Measurements from ENCODE around the gene TMTC2. TPM values are rescaled to one million over a fixed set of nuclear protein-coding genes. Genes with fewer than 3 reads are reported as not detected.

Gene TMTC2
- total RNA-seq, 2 experiments from 2014 or later, result 2.5 to 3.1 TPM

DNA sequence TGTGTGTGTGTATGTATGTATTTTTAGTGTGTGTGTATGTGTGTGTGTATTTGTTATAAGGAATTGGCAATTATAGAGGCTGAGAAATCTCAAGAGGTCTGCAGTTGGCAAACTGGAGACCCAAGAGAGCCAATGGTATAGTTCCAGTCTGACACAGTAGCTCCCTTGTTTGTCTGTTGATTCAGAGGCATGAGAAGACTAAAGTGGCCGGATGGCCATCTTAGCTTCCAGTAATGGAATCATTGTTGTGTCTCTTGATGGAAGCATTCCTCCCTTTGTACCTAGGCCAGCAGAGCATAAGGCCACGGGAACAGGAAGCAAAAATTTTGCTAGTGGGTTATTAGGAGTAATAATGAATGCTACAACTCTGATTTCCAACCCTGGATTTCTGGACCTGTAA, 460.6 kb downstream of the TMTC2 start:
- intact Hi-C loops (cut with micrococcal nuclease), result no loop called here
- Mint-ChIP-seq H3K36me3 (ENCODE audit: low read depth) (no peaks in the 10 kb centered on the region), H3K27ac (no peak overlapping the region), H3K4me1 (ENCODE audit: low read depth) (no peaks in the 10 kb centered on the region), H3K4me3 (no peak overlapping the region), H3K27me3 (no peaks in the 10 kb centered on the region), H3K9me3 (no peaks in the 10 kb centered on the region)
- CTCF ChIA-PET, result no interaction called here
- DNase-seq (no peak), ATAC-seq (no peak)
- POLR2A ChIA-PET, result interaction anchor here (0.6 kb wide), 1 partner anchor 1441 kb away, joined by 4 read pairs; no protein-coding TSS in a partner anchor
- TF ChIP-seq, protein P1, sequence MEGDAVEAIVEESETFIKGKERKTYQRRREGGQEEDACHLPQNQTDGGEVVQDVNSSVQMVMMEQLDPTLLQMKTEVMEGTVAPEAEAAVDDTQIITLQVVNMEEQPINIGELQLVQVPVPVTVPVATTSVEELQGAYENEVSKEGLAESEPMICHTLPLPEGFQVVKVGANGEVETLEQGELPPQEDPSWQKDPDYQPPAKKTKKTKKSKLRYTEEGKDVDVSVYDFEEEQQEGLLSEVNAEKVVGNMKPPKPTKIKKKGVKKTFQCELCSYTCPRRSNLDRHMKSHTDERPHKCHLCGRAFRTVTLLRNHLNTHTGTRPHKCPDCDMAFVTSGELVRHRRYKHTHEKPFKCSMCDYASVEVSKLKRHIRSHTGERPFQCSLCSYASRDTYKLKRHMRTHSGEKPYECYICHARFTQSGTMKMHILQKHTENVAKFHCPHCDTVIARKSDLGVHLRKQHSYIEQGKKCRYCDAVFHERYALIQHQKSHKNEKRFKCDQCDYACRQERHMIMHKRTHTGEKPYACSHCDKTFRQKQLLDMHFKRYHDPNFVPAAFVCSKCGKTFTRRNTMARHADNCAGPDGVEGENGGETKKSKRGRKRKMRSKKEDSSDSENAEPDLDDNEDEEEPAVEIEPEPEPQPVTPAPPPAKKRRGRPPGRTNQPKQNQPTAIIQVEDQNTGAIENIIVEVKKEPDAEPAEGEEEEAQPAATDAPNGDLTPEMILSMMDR (IDR thresholded peaks at IDR 0.05), result no peak

DNA sequence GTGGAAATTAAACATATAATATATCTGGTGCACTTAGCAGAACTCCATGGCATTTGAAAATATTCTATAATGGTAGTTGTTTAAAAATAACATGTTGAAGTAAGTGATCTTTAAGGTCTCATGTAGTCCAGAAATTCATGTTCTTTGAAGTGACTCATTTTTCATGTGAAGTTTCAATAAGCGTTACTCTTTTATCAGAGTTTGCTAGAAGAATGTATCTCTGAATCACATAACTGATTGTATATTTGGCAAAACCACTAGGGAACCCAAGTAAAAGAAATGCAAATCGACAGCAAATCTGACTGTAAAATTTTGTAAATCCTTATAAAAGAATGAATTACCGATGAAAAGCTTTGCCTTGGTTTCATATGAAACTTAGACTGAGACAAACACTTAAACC, 463.3 kb downstream of the TMTC2 start:
- intact Hi-C loops (cut with micrococcal nuclease), result no loop called here
- Mint-ChIP-seq H3K4me1 (ENCODE audit: low read depth) (no peaks in the 10 kb centered on the region), H3K27ac (no peak overlapping the region), H3K36me3 (ENCODE audit: low read depth) (no peaks in the 10 kb centered on the region), H3K27me3 (no peaks in the 10 kb centered on the region), H3K9me3 (no peaks in the 10 kb centered on the region), H3K4me3 (no peak overlapping the region)
- ATAC-seq (no peak), DNase-seq (no peak)
- TF ChIP-seq, protein P1 (IDR thresholded peaks at IDR 0.05), result no peak
- POLR2A ChIA-PET, result no interaction called here
- CTCF ChIA-PET, result no interaction called here

DNA sequence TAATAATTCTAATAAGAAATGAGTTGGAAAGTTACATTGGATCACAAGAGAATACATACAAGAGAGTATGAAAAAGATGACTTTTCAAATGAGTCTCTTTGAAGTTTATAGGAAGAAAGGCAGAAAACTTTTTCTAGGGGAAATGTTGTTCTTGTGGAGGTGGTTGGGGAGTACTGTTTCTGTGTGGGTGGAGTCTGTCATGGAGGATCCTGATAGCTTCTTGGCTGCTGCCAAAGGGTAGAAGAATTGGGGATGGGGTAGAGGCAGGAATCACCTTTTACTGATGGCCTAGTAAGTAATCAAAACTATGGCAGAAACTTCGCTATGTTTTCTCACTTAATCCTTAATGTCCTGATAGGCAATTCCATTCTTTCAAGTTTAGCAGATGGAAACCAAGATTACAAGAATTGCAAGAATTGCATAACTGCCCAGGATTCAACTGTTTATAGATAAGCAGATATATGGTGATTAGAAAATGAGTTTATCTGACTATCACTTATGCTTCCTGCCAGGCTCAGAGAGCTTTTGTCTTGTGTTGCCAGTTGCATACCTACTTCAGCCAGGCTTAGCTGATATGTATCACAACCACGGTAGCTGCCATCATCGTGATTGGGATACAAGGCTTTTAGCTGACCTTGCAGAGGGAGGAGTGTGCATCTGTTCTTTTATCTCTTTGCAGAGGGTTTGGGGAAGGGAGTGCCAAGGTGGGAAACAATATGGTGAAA, 463.9 kb downstream of the TMTC2 start:
- DNase-seq (no peak), ATAC-seq (no peak)
- no peaks in the 10 kb centered on the region for H3K9me3 Mint-ChIP-seq
- H3K4me1 Mint-ChIP-seq (ENCODE audit: low read depth), result no peaks in the 10 kb centered on the region
- TF ChIP-seq, protein P1 (IDR thresholded peaks at IDR 0.05), result no peak
- H3K36me3 Mint-ChIP-seq (ENCODE audit: low read depth), result no peaks in the 10 kb centered on the region
- intact Hi-C loops (cut with micrococcal nuclease), result no loop called here
- ChIA-PET POLR2A (no interaction called here), CTCF (no interaction called here)
- H3K4me3 Mint-ChIP-seq, result no peak overlapping the region
- H3K27ac Mint-ChIP-seq, result no peak overlapping the region
- H3K27me3 Mint-ChIP-seq, result no peaks in the 10 kb centered on the region

DNA sequence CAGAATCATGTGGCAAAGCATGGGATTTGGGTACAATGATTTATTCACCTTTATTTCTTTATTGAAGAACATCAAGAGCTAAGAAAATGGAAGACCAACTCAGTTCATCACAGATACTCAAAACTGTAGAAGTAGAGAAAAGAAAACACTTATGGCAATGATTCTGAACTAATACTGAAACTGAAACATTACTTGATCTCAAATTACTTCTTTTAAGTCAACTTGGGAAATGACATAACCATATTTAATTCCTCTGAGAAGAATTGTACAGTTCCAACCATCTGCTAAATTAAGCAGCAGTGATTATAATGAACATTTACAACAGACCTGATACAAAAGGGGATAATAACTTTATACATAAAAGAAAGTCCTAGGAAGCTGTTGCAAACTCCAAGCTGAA, 466.5 kb downstream of the TMTC2 start:
- TF ChIP-seq, protein P1 (IDR thresholded peaks at IDR 0.05), result no peak
- H3K9me3 Mint-ChIP-seq, result no peaks in the 10 kb centered on the region
- POLR2A ChIA-PET, result no interaction called here
- H3K4me3 Mint-ChIP-seq, result no peak overlapping the region
- intact Hi-C loops (cut with micrococcal nuclease), result no loop called here
- H3K4me1 Mint-ChIP-seq (ENCODE audit: low read depth), result no peaks in the 10 kb centered on the region
- no peaks in the 10 kb centered on the region for H3K36me3 Mint-ChIP-seq (ENCODE audit: low read depth)
- CTCF ChIA-PET, result no interaction called here
- ATAC-seq (no peak), DNase-seq (no peak)
- no peaks in the 10 kb centered on the region for H3K27me3 Mint-ChIP-seq
- H3K27ac Mint-ChIP-seq, result no peak overlapping the region

DNA sequence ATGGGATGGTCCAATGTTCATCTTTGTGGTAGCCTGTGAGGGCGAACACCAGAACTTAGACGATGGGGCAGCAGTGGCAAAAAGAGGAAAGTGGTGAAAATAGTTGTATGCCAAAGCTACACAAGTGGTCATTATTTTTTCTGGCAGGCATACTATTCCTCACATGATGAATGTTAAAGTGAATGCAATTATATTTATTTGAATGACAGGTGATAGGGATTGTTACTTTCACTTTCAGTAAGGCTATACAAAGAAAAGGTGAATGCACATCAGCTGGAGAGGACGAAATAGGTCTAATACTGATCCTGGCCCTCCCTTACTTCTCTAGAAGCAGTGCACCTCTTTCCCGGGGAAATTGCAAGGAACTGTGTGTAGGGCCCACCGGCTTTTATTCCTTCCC, 470.1 kb downstream of the TMTC2 start:
- DNase-seq (no peak), ATAC-seq (no peak)
- H3K36me3 Mint-ChIP-seq (ENCODE audit: low read depth), result no peaks in the 10 kb centered on the region
- no peaks in the 10 kb centered on the region for H3K4me1 Mint-ChIP-seq (ENCODE audit: low read depth)
- H3K27me3 Mint-ChIP-seq, result peaks cover 1% of the 10 kb centered on the region
- H3K27ac Mint-ChIP-seq, result no peak overlapping the region
- H3K9me3 Mint-ChIP-seq, result no peaks in the 10 kb centered on the region
- TF ChIP-seq, protein P1 (IDR thresholded peaks at IDR 0.05), result no peak
- intact Hi-C loops (cut with micrococcal nuclease), result no loop called here
- POLR2A ChIA-PET, result no interaction called here
- CTCF ChIA-PET, result no interaction called here
- H3K4me3 Mint-ChIP-seq, result no peak overlapping the region

Measured in activated CD8-positive, alpha-beta T cell treated with anti-CD3 and anti-CD28 coated beads for 36 hours (primary cell).